IMR-90 (cell line): ENCODE data around the gene NAA80. TPM values are rescaled to one million over a fixed set of nuclear protein-coding genes. Genes with fewer than 3 reads are reported as not detected.
A peak's percentile ranks its signal among the peaks of the same experiment; 100 is the strongest.

ENCODE experiments used
- ATAC-seq: fragments of 200-7000 bp; cut with Tn5 transposase; 2 replicates; pipeline ENCODE4 v1.9.1; 2020; ENCODE audit warnings: low read depth, mild to moderate bottlenecking, moderate library complexity
- BruUV-seq: library from RNA; stranded (reverse); fragments of 400-500 nt; replicated peaks from 2 replicates; lab custom pipeline; 2021; lab: Mats Ljungman, UMichigan
- CTCF ChIA-PET: fragments of 300-600 bp; formaldehyde crosslinking; extraction: SDS; loops from one replicate; lab custom pipeline; 2021; ENCODE audit warnings: antibody characterized with exemption; lab: Yijun Ruan, JAX
- POLR2A ChIA-PET: fragments of 300-600 bp; sonication (Branson Sonifier 250); formaldehyde crosslinking; loops from one replicate; lab custom pipeline; 2022; ENCODE audit warnings: antibody characterized with exemption; ENCODE audit not compliant: unreplicated experiment; lab: Charles Lee
- DNase-seq: peaks from one replicate; pipeline ENCODE4 v3.0.0; 2013
- H2AFZ ChIP-seq: replicated peaks from 2 replicates; pipeline ENCODE3; 2013; ENCODE audit warnings: low read length, mild to moderate bottlenecking; ENCODE audit not compliant: poor library complexity
- H2AK5ac ChIP-seq: 2 replicates; pipeline ENCODE4 v1.6.1; 2013; ENCODE audit warnings: low read depth, low read length, inconsistent platforms
- H2AK9ac ChIP-seq: replicated peaks from 2 replicates; pipeline ENCODE3; 2013; ENCODE audit warnings: mild to moderate bottlenecking, low read depth, low read length, moderate library complexity; ENCODE audit not compliant: poor library complexity
- H2BK120ac ChIP-seq: 2 replicates; pipeline ENCODE4 v1.6.1; 2013; ENCODE audit warnings: low read depth, low read length, inconsistent platforms
- H2BK15ac ChIP-seq: 3 replicates; pipeline ENCODE4 v1.6.1; 2013; ENCODE audit warnings: low read depth, low read length, inconsistent platforms
- H2BK20ac ChIP-seq: 2 replicates; pipeline ENCODE4 v1.6.1; 2013; ENCODE audit warnings: low read depth, mild to moderate bottlenecking, inconsistent platforms, low read length, moderate library complexity
- H2BK5ac ChIP-seq: 2 replicates; pipeline ENCODE4 v1.6.1; 2013; ENCODE audit warnings: mild to moderate bottlenecking, low read depth, low read length, inconsistent platforms; ENCODE audit not compliant: poor library complexity, severe bottlenecking
- H3K14ac ChIP-seq: replicated peaks from 2 replicates; pipeline ENCODE4 v1.6.1; 2013; ENCODE audit warnings: low read depth, low read length, inconsistent platforms
- H3K18ac ChIP-seq: 2 replicates; pipeline ENCODE4 v1.6.1; 2013; ENCODE audit warnings: low read depth, low read length, control low read depth
- H3K23ac ChIP-seq: 2 replicates; pipeline ENCODE4 v1.6.1; 2013; ENCODE audit warnings: low read depth, low read length, inconsistent platforms
- H3K27ac ChIP-seq: 2 replicates; pipeline ENCODE4 v1.5.1; 2013; ENCODE audit warnings: mild to moderate bottlenecking, control low read depth, low read length; ENCODE audit not compliant: insufficient read depth
- H3K27me3 ChIP-seq: 2 replicates; pipeline ENCODE4 v1.6.1; 2013; ENCODE audit warnings: low read length; ENCODE audit not compliant: control insufficient read depth, insufficient read depth
- H3K36me3 ChIP-seq: 2 replicates; pipeline ENCODE4 v1.6.1; 2013; ENCODE audit warnings: low read length, mixed read lengths; ENCODE audit not compliant: control insufficient read depth, insufficient read depth
- H3K4ac ChIP-seq: 2 replicates; pipeline ENCODE4 v1.6.1; 2013; ENCODE audit warnings: low read depth, low read length, inconsistent platforms
- H3K4me1 ChIP-seq: 2 replicates; pipeline ENCODE4 v1.6.1; 2013; ENCODE audit warnings: low read length, mixed read lengths; ENCODE audit not compliant: control insufficient read depth, insufficient read depth
- H3K4me2 ChIP-seq: 2 replicates; pipeline ENCODE4 v1.6.1; 2013; ENCODE audit warnings: low read depth, mild to moderate bottlenecking, control low read depth, low read length, moderate library complexity
- H3K4me3 ChIP-seq: 2 replicates; pipeline ENCODE4 v1.5.1; 2013; ENCODE audit warnings: low read depth, mild to moderate bottlenecking, control low read depth, low read length, moderate library complexity; ENCODE audit not compliant: insufficient read depth
- H3K56ac ChIP-seq: 2 replicates; pipeline ENCODE4 v1.6.1; 2013; ENCODE audit warnings: low read length, inconsistent platforms; ENCODE audit not compliant: insufficient read depth; ENCODE audit errors: extremely low read depth
- H3K79me1 ChIP-seq, 2 experiments: 2 replicates each; pipeline ENCODE4 v1.6.1; 2013; ENCODE audit warnings: low read length in 2 of 2, inconsistent platforms in 1 of 2, low read depth in 1 of 2
- H3K9ac ChIP-seq: 2 replicates; pipeline ENCODE4 v1.6.1; 2013; ENCODE audit warnings: low read depth, low read length, control low read depth
- H3K9me1 ChIP-seq: 2 replicates; pipeline ENCODE4 v1.6.1; 2013; ENCODE audit warnings: low read length, inconsistent platforms; ENCODE audit not compliant: insufficient read depth
- H3K9me3 ChIP-seq: 2 replicates; pipeline ENCODE4 v1.6.1; 2013; ENCODE audit warnings: low read length; ENCODE audit not compliant: control insufficient read depth, insufficient read depth
- H4K20me1 ChIP-seq: 2 replicates; pipeline ENCODE4 v1.6.1; 2013; ENCODE audit warnings: low read length, inconsistent platforms; ENCODE audit not compliant: insufficient read depth
- H4K5ac ChIP-seq: 2 replicates; pipeline ENCODE4 v1.6.1; 2013; ENCODE audit warnings: mild to moderate bottlenecking, low read depth, low read length, control low read depth
- H4K8ac ChIP-seq, 2 experiments: 2 replicates each; pipeline ENCODE4 v1.6.1; 2013; ENCODE audit warnings: low read depth in 2 of 2, low read length in 2 of 2, control low read depth in 1 of 2, inconsistent platforms in 1 of 2
- H4K91ac ChIP-seq: 2 replicates; pipeline ENCODE4 v1.6.1; 2013; ENCODE audit warnings: low read depth, low read length, inconsistent platforms; ENCODE audit not compliant: insufficient read depth
- BHLHE40 ChIP-seq: fragments of 150-350 bp; IDR thresholded peaks from 2 replicates; pipeline ENCODE4 v1.6.1; 2016; ENCODE audit warnings: mild to moderate bottlenecking, low read depth, low read length
- CEBPB ChIP-seq: IDR thresholded peaks from 2 replicates; pipeline ENCODE4 v1.6.1; 2012; ENCODE audit warnings: low read depth, low read length, improper control_type of control experiment
- CHD1 ChIP-seq: IDR thresholded peaks from 2 replicates; pipeline ENCODE4 v1.6.1; 2012; ENCODE audit warnings: low read depth, low read length, improper control_type of control experiment
- FOS ChIP-seq: fragments of 150-350 bp; IDR thresholded peaks from 2 replicates; pipeline ENCODE4 v1.6.1; 2016; ENCODE audit warnings: low read depth, low read length
- MAFK ChIP-seq: IDR thresholded peaks from 2 replicates; pipeline ENCODE4 v1.6.1; 2012; ENCODE audit warnings: low read depth, low read length, improper control_type of control experiment
- MAZ ChIP-seq: IDR thresholded peaks from 2 replicates; pipeline ENCODE4 v1.6.1; 2012; ENCODE audit warnings: low read depth, mild to moderate bottlenecking, low read length, improper control_type of control experiment, moderate library complexity, borderline replicate concordance
- MXI1 ChIP-seq: IDR thresholded peaks from 2 replicates; pipeline ENCODE4 v1.6.1; 2012; ENCODE audit warnings: low read depth, mild to moderate bottlenecking, low read length, moderate library complexity, borderline replicate concordance
- NFE2L2 ChIP-seq: fragments of 150-350 bp; IDR thresholded peaks from 2 replicates; pipeline ENCODE4 v1.6.1; 2016; ENCODE audit warnings: low read depth, mild to moderate bottlenecking, low read length
- POLR2A ChIP-seq: IDR thresholded peaks from 2 replicates; pipeline ENCODE4 v1.6.1; 2012; ENCODE audit warnings: mild to moderate bottlenecking, low read depth, low read length
- RAD21 ChIP-seq: IDR thresholded peaks from 2 replicates; pipeline ENCODE4 v1.6.1; 2012; ENCODE audit warnings: low read length, improper control_type of control experiment
- RCOR1 ChIP-seq: IDR thresholded peaks from 2 replicates; pipeline ENCODE4 v1.6.1; 2012; ENCODE audit warnings: mild to moderate bottlenecking, low read length, improper control_type of control experiment; ENCODE audit not compliant: insufficient replicate concordance
- RFX5 ChIP-seq: IDR thresholded peaks from 2 replicates; pipeline ENCODE4 v1.8.0; 2012; ENCODE audit warnings: low read depth, mild to moderate bottlenecking, low read length, moderate library complexity
- SMC3 ChIP-seq: fragments of 150-350 bp; IDR thresholded peaks from 2 replicates; pipeline ENCODE4 v1.6.1; 2016; ENCODE audit warnings: low read depth, mild to moderate bottlenecking, antibody characterized with exemption, low read length, moderate library complexity
- WGBS, 2 experiments: methylation state at CpG; one replicate each; pipeline versions ENCODE4 v1.1.5 to v1.1.7; 2013; ENCODE audit warnings: missing lambda C conversion rate in 2 of 2; ENCODE audit not compliant: insufficient read length in 1 of 2; ENCODE audit errors: extremely low coverage in 2 of 2; 5-methylcytosine and 5-hydroxymethylcytosine counted together
- dilution Hi-C: fragments of 300-500 bp; cut with HindIII; formaldehyde crosslinking; loops from one replicate; pipeline ENCODE4 v1.14.3; 2018; ENCODE audit warnings: low sequenced_read_pairs; ENCODE audit not compliant: unreplicated experiment
- in situ Hi-C: fragments of 300-500 bp; cut with MboI; formaldehyde crosslinking; loops from 3 replicates; pipeline ENCODE4 v1.14.3; 2019; ENCODE audit warnings: low sequenced_read_pairs, inconsistent platforms, mixed read lengths
- intact Hi-C: fragments of 100-400 bp; cut with micrococcal nuclease; formaldehyde crosslinking; loops from 2 replicates; pipeline ENCODE4 v1.10.0; 2022
- polyA plus RNA-seq, 3 experiments: library from polyadenylated mRNA; depleted of rRNA; stranded (reverse); fragments of >200 nt; gene quantifications; 2 replicates each; pipeline ENCODE4 v1.2.3, GENCODE V29; 2012; ENCODE audit warnings: low replicate concordance in 1 of 3
- total RNA-seq: library from RNA; depleted of rRNA; stranded (reverse); fragments of >200 nt; gene quantifications from 2 replicates; pipeline ENCODE4 v1.2.3, GENCODE V29; 2012
- TF ChIP-seq, protein P1 (sequence below): fragments of 150-350 bp; IDR thresholded peaks from 2 replicates; pipeline ENCODE4 v1.6.1; 2017; ENCODE audit warnings: mild to moderate bottlenecking, antibody characterized with exemption, low read length, low read depth
- TF ChIP-seq, protein P2 (sequence below): conservative IDR thresholded peaks from 2 replicates; pipeline ENCODE4 v1.5.1; 2012; ENCODE audit warnings: mild to moderate bottlenecking, low read depth, low read length, improper control_type of control experiment
- TF ChIP-seq, protein P3 (sequence below): fragments of 150-350 bp; IDR thresholded peaks from 2 replicates; pipeline ENCODE4 v1.6.1; 2016; ENCODE audit warnings: low read depth, mild to moderate bottlenecking, low read length, moderate library complexity, borderline replicate concordance

Gene NAA80
- total and polyA plus RNA-seq, 2 of the 4 experiments (the other 2 are of a cell fraction): 5.0 to 14.4 TPM

DNA sequence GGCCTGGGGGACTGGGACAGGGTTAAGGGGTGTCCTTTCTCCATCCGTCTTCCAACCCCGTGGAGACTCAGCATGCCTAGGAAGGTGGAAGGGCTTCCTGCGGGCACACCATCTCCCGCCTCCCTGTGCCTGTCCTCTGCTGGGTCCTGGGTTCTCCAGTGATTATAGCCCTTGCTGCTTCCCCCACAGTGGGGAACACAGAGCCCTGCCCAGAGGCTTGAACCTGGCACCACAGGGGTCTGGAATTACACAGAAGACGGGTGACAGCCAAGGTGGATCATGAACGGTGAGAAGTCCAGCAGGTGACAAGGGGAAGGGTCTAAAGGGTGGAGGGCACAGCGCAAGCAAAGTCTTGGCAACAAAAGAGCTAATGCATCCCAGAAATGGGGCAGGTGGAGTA lies 36.4 kb downstream of the NAA80 start:
- POLR2A ChIA-PET: interaction anchor here (0.6 kb wide), 1 partner anchor 84 kb away, joined by 10 read pairs; no protein-coding TSS in a partner anchor
- Histone ChIP-seq H3K18ac (no peak overlapping the region), H3K4me3 (no peak overlapping the region), H4K8ac (peak overlapping the region in 1 of 2 experiments; percentile 22; a peak in 2 of 4 replicates), H2BK5ac (no peak overlapping the region), H2AFZ (peak overlapping the region; percentile 14), H3K23ac (no peak overlapping the region), H3K4me1 (peaks cover 51% of the 10 kb centered on the region), H3K9ac (no peak overlapping the region), H4K91ac (peak overlapping the region; percentile 58; the same call in 1 of the 2 replicates), H2AK5ac (peak overlapping the region; percentile 73), H3K79me1 (peaks cover 6 to 59% of the 10 kb centered on the region in 2 experiments), H3K4me2 (no peak overlapping the region), H3K56ac (no peak overlapping the region), H3K4ac (peak overlapping the region; percentile 33; the same call in 1 of the 2 replicates), H3K27me3 (no peaks in the 10 kb centered on the region), H3K36me3 (peaks cover 7% of the 10 kb centered on the region; the same call in 1 of the 2 replicates), H4K20me1 (no peaks in the 10 kb centered on the region), H2AK9ac (peak overlapping the region; percentile 79), H2BK120ac (no peak overlapping the region), H3K14ac (no peak overlapping the region), H4K5ac (no peak overlapping the region), H2BK15ac (0 out of 3 replicates have a peak overlapping the region, but pooled peaks have one; percentile 28), H2BK20ac (no peak overlapping the region), H3K9me1 (peaks cover 28% of the 10 kb centered on the region), H3K27ac (peak overlapping the region; percentile 15; the same call in 1 of the 2 replicates), H3K9me3 (no peaks in the 10 kb centered on the region)
- dilution Hi-C loops: no loop called here
- TF ChIP-seq, protein P1, sequence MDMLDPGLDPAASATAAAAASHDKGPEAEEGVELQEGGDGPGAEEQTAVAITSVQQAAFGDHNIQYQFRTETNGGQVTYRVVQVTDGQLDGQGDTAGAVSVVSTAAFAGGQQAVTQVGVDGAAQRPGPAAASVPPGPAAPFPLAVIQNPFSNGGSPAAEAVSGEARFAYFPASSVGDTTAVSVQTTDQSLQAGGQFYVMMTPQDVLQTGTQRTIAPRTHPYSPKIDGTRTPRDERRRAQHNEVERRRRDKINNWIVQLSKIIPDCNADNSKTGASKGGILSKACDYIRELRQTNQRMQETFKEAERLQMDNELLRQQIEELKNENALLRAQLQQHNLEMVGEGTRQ: no peak
- no peak for TF ChIP-seq MAZ
- TF ChIP-seq RCOR1: no peak
- TF ChIP-seq SMC3: no peak
- no peak for TF ChIP-seq POLR2A
- TF ChIP-seq CHD1: no peak
- no peak for TF ChIP-seq FOS
- no peak for TF ChIP-seq CEBPB
- TF ChIP-seq RFX5: no peak
- TF ChIP-seq, protein P2, sequence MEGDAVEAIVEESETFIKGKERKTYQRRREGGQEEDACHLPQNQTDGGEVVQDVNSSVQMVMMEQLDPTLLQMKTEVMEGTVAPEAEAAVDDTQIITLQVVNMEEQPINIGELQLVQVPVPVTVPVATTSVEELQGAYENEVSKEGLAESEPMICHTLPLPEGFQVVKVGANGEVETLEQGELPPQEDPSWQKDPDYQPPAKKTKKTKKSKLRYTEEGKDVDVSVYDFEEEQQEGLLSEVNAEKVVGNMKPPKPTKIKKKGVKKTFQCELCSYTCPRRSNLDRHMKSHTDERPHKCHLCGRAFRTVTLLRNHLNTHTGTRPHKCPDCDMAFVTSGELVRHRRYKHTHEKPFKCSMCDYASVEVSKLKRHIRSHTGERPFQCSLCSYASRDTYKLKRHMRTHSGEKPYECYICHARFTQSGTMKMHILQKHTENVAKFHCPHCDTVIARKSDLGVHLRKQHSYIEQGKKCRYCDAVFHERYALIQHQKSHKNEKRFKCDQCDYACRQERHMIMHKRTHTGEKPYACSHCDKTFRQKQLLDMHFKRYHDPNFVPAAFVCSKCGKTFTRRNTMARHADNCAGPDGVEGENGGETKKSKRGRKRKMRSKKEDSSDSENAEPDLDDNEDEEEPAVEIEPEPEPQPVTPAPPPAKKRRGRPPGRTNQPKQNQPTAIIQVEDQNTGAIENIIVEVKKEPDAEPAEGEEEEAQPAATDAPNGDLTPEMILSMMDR: no peak
- no peak for TF ChIP-seq RAD21
- TF ChIP-seq, protein P3, sequence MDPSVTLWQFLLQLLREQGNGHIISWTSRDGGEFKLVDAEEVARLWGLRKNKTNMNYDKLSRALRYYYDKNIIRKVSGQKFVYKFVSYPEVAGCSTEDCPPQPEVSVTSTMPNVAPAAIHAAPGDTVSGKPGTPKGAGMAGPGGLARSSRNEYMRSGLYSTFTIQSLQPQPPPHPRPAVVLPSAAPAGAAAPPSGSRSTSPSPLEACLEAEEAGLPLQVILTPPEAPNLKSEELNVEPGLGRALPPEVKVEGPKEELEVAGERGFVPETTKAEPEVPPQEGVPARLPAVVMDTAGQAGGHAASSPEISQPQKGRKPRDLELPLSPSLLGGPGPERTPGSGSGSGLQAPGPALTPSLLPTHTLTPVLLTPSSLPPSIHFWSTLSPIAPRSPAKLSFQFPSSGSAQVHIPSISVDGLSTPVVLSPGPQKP: no peak
- no peak for TF ChIP-seq MXI1
- TF ChIP-seq BHLHE40: no peak
- no peak for TF ChIP-seq MAFK
- no peak for TF ChIP-seq NFE2L2
- no TSS peak for BruUV-seq
- CTCF ChIA-PET: interaction anchor here (1.0 to 1.7 kb wide), 2 partner anchors 16 to 37 kb away, joined by 5 to 7 read pairs; no protein-coding TSS in a partner anchor
- in situ Hi-C loops: no loop called here
- no peak for ATAC-seq
- no peak for DNase-seq
- intact Hi-C loops: loop anchor here (5.0 kb wide), 1 partner anchor 60 kb away; the partner anchor contains the start of gene HYAL2
- 80% methylated on average over 3 of the region's 7 CpGs; no CpG with 5 or more reads in 1 of the 2 experiments for WGBS, 2 experiments
